ENCODE data around the gene ECM2. TPM values are rescaled to one million over a fixed set of nuclear protein-coding genes. Genes with fewer than 3 reads are reported as not detected.

ECM2 gene
- total and polyA plus RNA-seq, 2 of the 8 experiments (the other 6 are each of a cell fraction or from before 2014, with no cell fraction given) = not detected

GRCh38 chr9:92543972-92544371 lies 8.2 kb upstream of the ECM2 start (continued):
- TF ChIP-seq CHD7 (IDR thresholded peaks at IDR 0.05; ENCODE audit: insufficient replicate concordance, low read length) = no peak
- TF ChIP-seq PHF8 (conservative IDR thresholded peaks at IDR 0.05; ENCODE audit: low read depth, low read length) = no peak
- TF ChIP-seq MAX (IDR thresholded peaks at IDR 0.05) = no peak
- no peak for TF ChIP-seq HDAC6 (IDR thresholded peaks at IDR 0.05; ENCODE audit: low read depth, low read length)
- TF ChIP-seq SP2 (IDR thresholded peaks at IDR 0.05; ENCODE audit: low read length) = no peak
- TF ChIP-seq MAFK (IDR thresholded peaks at IDR 0.05; ENCODE audit: low read depth, low read length) = no peak
- no peak for TF ChIP-seq FOSL1 (IDR thresholded peaks at IDR 0.05; ENCODE audit: insufficient read depth, low read depth, low read length)
- no peak for TF ChIP-seq KDM4A (IDR thresholded peaks at IDR 0.05; ENCODE audit: low read depth, low read length, severe bottlenecking)
- no peak for TF ChIP-seq EP300 (IDR thresholded peaks at IDR 0.05; ENCODE audit: borderline replicate concordance in 1 of 2, low read depth in 2 of 2, low read length in 2 of 2)
- TF ChIP-seq, protein P1, sequence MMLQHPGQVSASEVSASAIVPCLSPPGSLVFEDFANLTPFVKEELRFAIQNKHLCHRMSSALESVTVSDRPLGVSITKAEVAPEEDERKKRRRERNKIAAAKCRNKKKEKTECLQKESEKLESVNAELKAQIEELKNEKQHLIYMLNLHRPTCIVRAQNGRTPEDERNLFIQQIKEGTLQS (IDR thresholded peaks at IDR 0.05; ENCODE audit: insufficient read depth, low read depth, low read length) = no peak
- TF ChIP-seq TCF12 (IDR thresholded peaks at IDR 0.05; ENCODE audit: low read depth, low read length) = no peak
